HG03025 (cell line): ENCODE measurements around the gene FEV.

Source experiments
- ATAC-seq: cut with Tn5 transposase; IDR thresholded peaks from one replicate; pipeline ENCODE4 v1.9.1; 2021; ENCODE audit warnings: mild to moderate bottlenecking, moderate library complexity; ENCODE audit not compliant: unreplicated experiment, low FRiP score

Gene FEV

DNA sequence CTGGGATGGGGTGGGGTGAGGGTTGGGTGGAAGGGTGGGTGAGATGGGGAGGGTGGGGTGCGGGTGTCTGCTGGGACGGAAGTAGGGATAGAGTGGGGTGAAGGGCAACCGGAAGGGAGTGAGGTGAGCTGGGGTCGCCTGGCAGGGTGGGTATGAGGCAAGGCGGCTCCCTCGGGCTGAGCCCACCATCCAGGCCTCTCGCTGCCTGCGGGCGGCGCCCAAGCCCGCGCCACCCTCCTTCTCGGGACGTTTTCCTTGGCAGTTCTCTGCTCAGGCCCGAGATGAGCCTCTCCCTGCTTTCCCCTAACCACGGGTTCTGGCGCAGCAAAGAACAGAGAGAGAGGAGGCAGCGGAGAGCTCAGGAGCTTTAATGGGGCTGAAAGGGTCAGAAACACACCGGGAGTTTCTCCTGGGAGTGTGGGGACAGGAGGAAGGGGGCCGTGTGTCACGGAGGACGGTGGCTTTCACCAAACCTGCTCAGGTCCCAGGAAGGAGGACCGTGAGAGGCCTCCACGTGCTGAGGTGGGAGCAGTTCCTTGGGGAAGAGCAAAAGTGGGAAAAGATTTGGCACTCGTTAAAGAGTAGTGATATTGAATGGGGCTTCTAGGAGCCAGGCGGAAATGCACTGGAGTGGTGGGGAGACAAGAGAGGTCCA, 4.1 kb downstream of the FEV start:
- ATAC-seq = no peak

DNA sequence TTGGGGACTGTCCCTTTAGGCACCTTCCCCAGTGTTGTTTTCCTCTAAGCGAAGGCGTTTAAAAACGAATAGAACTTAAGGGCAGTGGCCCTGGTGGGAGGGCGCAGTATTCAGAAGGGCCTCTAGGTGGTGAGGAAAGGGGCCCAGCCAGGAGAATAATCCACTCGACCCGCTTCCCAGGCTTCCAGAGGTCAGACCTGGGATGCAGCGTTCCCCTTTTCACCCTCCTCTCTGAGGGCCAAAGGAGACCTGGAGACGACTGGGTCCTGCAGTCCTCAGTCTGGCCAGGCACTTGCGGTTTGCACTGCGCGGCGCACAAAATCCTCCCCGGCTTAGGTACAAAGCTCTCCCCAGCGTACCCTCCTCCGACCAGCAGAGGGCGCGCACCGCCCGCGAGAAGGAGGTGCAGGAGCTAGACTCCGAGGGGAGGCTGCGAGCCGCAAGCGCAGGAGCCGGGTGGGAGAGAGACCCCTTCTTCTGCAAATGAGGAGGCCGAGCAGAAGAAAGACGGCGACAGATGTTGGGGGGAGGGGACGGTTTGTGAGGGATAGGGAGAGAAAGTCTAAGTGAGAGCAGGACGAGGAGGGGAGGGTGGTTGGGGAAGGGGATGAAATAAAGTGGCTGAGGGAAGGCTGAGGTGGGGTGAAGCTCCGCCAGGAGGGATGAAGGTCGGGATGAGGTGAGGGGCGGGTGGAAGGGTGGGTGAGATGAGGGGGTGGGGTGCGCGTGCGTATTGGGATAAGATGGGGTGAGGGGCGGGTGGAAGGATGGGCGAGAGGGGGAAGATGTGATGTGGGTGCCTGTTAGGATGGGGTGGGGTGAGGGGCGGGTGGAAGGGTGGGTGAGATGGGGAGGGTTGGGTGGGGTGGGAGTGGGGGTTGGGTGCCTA, 4.9 kb downstream of the FEV start:
- peak; percentile 83 for ATAC-seq

DNA sequence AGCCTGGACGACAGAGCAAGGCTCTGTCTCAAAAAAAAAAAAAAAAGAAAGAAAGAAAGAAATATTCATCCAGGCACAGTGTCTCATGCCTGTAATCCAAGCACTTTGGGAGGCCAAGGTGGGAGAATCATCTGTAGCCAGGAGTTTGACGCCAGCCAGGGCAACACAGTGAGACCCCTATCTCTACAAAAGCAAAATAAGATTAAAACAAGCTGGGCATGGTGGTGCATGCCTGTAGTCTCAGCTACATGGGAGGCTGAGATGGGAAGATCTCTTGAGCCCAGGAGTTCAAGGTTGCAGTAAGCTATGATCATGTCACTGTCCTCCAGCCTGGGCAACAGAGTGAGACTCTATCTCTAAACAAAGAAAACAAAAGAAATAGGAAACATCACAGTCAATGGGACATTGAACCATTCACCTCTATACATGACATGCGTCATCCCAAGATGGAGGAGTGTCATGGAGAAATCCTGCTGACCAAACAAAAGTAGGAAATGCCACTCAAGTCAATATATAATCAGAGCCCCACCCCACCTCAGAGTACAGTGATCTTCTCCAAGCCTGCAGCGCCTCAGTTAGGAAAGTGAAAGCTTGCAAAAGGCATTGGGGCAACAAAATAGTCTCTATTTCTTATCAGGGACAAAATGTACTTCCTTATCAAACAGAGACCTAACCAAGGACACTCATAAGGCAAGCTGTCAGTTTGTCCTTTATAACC, 9.8 kb downstream of the FEV start:
- no peak for ATAC-seq

DNA sequence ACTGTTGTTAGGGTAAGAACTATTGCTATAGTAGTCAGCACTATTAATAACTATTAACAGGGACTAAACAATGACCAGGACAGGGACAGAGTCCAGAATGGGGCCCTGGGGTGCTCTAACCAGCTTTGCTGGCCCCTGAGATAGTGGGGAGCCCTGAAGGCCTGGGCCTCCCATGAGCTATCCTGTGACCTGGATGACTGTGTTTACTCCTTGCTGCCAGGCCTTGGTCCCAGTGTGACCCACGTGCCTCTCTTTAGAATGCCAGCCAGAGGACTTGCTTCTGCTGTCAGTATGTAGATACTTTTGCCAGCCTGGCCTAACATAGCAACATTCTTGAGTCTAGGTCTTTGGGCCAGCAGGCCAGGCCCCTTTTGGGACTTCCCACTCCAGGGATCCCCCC, 14.1 kb downstream of the FEV start:
- ATAC-seq = no peak

DNA sequence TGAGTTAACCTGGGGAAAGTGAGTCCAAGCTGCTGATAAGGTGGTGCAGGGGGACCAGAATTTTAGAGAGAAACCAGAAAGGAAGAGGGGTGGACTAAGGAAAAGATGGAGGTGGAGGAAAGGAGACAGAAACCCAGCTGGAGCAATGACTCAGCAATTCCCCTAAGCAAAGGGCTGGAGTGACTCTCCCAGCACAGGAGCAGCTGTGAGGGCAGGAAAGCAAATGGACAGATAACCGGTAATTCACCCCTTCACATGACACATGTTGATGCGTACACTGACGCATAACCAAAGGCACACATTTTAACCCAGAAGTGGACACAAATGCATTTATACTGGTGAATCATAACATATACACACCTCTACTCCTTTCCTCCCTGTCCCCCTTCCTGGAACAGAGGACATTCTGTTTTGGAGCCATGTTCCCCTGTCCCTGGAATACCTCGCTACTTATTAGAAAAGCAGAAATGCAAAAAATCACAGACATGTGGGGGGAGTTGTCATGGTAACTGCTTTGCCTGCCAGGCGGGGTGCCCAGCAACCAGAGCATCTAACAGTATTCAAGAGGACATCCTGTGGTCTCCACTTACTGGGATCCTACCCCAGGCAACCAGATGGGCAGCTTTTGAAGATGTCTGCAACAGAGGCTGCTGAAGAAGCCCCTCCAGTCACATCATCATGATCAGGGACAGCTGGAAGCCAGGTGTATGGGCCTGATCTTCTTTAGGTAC, 20.8 kb downstream of the FEV start:
- ATAC-seq = no peak

DNA sequence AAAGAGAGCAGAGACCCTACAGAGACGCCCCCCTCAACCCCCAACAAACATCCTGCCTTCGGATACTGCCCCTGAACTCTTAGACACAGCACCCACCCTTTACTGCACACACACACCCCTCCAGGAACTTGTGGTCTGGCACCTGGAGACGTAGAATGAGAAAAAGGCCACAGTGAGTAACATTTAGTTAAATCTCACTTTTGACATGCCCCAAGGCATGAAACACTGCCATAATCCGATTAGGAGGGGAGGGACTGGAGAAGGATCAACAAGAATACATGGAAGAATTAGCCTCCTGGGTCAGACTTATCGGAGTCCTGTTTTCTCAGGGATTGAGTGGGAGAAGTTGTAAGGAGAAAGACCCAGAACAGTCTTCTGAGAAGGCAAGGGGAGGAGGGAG, 21.4 kb downstream of the FEV start:
- ATAC-seq = no peak

DNA sequence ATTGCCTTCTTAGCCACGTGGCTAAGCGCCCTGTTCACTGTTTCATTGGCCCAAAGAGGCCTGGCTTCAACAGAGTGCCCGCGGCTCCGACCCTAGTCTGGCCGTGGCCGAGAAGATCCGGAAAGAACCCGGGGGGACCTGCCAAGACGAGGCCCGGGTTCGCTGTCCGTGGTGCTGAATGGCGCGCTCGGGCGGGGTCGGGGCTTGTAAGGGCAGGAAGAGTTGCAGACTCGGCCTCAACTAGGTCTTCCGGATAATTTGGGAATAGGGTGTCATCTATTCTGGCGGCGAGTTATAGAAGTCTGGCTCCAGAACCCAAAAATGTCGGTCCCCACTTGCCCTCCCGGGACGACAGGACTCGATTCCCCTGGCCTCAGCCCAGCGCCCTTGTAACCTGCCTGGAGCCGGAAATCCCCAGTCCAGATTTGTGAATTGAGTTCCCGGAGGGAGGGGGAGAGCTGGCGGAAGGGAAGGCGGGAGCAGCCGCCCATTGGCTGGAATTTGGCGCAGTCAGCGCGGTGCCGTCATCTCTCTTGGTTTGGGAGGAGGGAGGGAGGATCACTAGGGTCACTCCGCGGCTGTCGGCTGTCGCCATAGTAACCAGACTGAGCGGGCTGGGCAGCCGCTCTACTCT, 22.0 kb downstream of the FEV start:
- no peak for ATAC-seq

DNA sequence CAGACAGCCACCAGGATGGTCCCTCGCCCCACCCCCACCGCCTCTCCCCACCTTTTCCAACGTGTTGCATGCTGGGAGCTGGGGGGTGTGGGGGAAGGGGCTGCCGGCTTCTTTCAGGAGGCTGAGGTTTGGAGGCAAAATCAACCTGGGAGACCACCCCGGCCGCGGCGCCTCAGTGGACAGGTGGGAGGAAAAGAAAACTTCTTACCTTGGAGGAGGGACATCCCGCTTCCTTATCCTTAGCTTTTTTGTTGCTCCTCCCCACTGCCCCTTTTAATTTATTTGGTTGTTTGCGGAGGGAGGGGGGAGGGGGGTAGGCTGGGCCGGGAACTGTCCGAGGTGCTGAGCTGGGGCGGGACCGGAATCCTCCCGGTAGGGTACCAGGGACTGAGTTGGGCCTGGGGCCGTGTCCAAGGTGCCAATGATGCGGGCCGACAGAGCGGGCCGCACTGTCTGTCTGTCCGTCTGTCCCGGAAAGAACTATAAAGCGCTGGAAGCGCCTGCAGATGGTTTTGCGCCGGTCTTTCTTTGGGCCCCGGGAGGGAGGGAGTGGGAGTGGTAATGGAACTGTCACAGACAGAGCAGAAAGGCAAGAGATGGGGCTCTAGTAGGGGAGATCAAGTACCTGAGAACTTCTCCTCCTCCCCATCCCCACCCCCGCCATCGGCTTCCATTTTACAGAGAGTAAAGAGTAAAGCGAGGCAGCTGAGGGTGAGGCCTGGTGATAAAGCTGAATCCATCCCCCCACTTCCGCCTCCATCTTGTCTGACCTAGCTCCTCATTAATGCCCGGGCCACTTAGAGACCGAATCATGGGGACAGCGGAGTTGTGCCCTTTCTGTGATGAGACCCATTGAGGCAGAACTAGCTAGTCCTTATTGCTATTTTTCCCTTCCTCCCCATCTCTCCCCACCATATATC, 23.1 kb downstream of the FEV start:
- ATAC-seq = no peak

DNA sequence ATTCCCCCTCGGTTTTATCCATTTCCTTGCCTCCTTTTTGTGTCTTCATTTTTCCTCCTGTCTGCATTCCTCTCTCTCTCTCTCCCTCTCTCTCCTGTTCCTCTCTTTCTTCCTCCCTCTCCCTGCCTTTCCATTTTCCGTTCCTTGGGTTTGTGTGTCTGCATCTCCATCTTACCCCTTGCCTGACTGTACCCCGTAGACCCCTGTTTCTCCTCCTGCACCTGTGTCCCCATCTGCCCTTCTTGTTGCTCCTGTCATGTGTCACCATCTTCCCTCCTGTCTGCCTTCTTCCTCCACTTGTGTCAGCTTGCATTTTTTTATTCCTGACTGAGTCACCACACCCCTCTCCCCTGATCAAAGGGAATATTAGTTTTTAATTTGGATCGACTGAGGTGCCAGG, 23.8 kb downstream of the FEV start:
- no peak for ATAC-seq

DNA sequence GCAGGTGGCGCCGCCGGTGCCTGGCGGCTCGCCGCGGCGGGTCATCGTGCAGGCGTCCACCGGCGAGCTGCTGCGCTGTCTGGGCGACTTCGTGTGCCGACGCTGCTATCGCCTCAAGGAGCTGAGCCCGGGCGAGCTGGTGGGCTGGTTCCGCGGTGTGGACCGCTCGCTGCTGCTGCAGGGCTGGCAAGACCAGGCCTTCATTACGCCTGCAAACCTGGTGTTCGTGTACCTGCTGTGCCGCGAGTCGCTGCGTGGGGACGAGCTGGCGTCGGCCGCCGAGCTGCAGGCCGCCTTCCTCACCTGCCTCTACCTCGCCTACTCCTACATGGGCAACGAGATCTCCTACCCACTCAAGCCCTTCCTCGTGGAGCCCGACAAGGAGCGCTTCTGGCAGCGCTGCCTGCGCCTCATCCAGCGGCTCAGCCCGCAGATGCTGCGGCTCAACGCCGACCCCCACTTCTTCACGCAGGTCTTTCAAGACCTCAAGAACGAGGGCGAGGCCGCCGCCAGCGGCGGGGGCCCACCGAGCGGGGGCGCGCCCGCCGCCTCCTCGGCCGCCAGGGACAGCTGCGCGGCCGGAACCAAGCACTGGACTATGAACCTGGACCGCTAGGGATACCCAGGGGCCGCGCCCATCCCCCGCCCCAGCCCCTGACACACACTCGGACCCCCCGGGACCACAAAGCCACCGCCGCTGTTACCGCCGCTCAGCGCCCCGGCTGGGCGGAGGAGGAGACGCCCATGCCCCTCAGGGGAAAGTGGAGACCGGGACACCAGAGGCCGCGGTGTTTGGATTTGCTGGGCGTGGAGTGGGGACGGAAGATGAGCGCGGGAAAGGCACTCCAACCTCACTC, 24.4 kb downstream of the FEV start:
- ATAC-seq = no peak

DNA sequence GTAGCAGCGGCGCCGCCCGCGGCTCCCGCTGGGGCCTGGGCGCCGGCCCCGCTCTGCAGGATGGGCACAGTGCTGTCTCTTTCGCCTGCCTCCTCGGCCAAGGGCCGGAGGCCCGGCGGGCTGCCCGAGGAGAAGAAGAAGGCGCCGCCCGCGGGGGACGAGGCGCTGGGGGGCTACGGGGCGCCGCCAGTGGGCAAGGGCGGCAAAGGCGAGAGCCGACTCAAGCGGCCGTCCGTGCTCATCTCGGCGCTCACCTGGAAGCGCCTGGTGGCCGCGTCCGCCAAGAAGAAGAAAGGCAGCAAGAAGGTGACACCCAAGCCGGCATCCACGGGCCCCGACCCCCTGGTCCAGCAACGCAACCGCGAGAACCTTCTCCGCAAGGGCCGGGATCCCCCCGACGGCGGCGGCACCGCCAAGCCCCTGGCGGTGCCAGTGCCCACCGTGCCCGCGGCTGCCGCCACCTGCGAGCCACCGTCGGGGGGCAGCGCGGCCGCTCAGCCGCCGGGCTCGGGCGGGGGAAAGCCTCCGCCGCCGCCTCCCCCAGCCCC, 25.1 kb downstream of the FEV start:
- ATAC-seq = no peak

DNA sequence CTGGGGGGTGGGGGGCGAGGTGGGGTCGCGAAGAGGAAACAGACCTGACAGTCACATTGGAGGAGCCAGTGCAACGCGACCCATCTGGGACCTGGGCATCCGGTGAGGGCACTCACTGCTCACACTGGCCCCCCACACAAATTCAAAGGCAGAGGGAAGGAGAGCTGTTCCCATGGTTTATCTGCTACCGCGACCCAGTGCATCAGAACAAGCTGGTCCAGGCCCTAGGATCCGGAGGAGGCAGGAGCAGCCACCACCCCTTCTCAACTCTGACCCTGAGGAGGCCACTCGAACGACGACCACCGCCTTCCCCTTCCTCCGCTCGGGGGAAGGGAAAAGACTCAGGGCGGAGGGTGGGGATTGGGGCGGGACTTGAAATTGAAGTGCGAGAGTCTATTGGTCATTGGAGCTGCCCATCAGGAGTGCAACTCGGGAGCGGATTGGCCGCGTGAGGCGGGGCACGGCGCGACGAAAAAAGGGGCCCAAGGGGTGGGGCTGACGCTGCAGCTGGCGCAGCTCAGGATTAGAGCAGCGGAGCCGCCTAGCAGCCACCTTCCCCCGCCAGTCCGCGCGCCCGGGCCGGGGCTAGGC, 25.7 kb downstream of the FEV start, which contains the start of gene CDK5R2:
Gene CDK5R2, plus strand, starts transcription at position 526 of the 591 bp plus-strand sequence. CDS start 155 bp downstream, outside the sequence.
- peak; percentile 93 for ATAC-seq

DNA sequence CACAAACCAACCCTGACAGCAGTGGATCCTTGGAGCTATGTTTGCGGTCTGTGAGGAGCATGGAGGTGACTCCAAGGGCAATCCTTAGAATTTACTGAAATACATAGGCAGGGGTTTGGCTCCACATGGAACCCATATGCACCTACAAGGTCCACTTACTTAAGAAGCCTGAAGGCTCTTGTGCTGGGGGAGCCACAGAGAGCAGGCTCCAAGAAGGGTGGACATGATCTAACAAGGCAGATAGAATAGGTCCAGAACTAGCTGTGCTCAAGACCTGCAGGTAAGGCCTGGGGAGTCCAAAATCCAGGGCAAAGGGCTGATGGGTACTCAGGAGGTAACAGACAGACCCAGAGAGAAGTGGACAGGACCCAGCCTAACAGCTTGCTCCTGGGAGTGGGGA, 26.7 kb downstream of the FEV start:
- no peak for ATAC-seq

DNA sequence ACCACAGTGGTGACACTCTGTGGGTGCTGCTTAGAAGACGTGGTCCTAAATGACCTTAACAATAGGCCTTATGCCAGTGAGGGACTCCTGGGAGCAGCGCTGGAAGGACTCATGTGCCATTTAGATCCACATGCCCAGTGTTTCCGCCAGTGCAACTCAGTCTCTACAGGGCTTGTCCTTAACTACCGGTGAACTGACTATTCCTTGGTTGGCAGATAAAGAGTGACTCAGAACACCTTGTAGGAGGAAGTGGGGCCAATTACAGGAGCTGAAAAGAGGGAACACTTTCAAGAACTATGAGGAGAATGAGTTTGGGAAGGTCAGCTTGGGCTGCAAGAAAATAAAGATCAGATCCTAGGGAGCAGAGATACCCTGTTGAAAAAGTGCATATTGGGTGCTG, 27.3 kb downstream of the FEV start:
- no peak for ATAC-seq

DNA sequence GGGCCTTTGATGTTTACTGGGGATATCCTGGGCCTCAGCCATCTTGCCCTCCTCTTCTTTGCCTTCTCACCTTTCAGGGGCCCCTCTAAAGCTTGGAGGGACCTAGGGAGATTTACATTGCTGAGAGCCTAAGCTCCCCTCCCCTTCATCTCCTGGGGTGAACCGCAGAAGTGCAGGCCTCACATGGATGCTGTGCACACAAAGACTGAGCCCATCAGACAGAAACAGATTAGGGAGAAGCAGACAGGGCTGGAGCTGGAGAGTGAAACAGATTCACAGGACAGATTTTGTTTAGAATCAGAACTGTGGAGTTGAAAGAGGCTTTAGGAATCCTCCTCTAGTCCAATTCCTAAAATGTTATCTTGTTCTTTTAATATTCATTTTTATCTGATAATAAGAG, 28.9 kb downstream of the FEV start:
- ATAC-seq = no peak

DNA sequence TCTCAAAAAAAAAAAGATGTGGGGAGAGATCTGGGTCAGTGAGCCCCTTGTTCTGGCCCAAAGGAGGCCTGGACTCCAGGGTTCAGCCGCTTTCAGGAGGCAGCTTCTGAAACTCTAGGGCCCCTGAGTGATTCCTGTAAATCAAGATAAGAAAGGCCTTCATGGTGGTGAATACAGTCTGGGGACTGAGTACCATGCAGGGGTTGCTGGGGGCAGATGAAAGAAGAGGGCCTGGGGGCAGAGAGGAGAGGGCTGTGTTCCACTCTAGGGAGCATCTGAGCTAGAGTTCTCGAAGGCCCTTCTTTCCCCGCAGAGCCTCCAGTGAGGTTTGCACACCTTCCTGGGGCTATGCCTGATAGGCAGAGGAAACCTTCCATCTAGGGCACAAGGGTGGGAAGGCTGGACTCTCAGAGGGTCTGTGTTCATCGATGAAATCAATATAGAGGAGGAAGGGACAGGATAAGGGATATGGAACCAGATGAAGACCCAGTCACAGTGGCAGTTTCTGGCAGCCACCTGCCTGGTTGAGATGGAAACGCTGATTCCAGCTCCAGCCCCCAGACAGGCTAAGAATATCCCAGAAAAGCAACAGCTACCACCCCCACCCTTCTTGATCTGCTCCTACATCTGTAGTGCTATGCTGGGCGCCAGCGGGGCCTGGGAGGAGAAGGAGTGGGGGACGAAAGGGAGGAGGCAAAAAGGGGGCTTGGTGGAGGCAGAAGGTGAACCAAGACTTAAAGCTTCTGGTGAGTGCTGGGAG, 30.3 kb downstream of the FEV start:
- ATAC-seq = no peak
